SIG-M5 treated with dmso at 0.1 percent for 504 hours (cell line): ENCODE measurements around the gene CREB5.

Source experiments
- DNase-seq: peaks from one replicate; lab custom pipeline; 2025; ENCODE audit not compliant: unreplicated experiment; lab: John Stamatoyannopoulos, UW

CREB5 gene

GRCh38 chr7:28509251-28510025 is 97.1 kb downstream of the CREB5 start:
- DNase-seq = no peak

DNA sequence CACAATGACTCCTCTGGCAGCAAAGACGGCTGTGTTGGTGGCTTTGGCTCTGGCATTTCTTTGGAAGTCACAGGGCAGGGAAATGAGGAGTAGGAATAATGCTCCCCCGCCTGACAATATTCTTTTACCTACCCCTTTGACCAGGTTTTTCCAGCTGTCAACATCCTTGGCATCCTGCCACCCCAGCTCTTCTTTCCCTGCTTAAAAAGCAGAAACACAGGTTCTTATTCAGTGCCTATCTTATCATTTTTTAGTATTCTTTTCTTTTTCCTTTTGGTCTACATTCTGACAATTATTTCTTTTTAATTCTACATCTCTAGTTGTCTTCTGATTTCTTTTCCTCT is 97.7 kb downstream of the CREB5 start:
- DNase-seq = no peak

GRCh38 chr7:28512668-28513440 is 100.5 kb downstream of the CREB5 start:
- DNase-seq = no peak

GRCh38 chr7:28516390-28517172 is 104.3 kb downstream of the CREB5 start:
- no peak for DNase-seq

DNA sequence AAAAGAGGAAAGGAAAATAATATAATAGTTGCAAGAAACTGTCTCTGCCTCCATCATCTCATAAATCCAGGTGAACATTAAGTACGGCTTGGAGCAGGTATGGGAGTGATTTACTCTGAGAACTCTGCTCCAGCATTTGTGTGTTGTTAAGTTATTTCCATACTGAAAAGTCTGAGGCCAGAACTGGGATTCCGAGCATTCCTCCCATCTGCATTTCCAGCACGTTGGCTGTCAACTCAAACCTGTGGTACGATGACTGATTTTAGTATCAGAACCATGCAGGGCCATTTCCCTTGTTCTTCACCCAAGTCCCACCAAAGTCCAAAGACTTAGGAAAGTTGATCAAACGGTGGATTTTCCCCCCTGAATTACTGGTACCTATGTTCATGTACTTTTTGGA is 104.9 kb downstream of the CREB5 start:
- DNase-seq = no peak

DNA sequence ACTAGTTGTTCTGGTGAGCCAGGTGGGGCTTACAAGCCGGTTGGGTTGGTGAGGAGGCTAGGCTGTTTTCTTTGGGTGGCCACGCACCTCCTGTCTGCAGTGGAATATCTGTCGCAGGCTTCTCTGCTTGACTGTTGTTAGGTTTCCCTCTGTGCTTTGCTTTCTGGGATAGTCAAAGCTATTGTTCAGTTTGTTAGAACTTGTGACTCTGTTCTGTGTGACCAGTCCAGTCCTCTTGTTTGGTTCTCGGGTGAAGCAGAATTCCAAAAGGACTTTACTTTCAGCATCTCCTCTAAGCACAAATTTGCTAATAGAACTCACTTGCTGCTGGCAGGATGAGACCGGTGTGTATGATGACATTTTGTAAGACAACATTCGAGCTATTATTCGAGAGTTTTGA is 105.3 kb downstream of the CREB5 start:
- no peak for DNase-seq

GRCh38 chr7:28520074-28521015 is 108.0 kb downstream of the CREB5 start:
- no peak for DNase-seq

DNA sequence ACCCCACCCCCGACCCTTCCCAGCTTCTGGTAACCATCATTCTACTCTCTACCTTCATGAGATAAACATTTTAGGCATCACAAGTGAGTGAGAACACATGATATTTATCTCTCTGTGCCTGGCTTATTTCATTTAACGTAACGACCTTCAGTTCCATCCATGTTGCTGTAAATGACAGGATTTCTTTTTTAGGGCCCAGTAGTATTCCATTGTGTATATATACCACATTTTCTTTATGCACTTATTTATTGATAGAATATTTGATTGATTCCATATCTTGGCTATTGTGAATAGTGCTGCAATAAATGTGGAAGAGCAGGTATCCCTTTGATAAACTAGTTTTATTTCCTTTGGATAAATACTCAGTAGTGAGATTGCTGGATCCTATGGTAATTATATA is 112.7 kb downstream of the CREB5 start:
- DNase-seq = no peak

DNA sequence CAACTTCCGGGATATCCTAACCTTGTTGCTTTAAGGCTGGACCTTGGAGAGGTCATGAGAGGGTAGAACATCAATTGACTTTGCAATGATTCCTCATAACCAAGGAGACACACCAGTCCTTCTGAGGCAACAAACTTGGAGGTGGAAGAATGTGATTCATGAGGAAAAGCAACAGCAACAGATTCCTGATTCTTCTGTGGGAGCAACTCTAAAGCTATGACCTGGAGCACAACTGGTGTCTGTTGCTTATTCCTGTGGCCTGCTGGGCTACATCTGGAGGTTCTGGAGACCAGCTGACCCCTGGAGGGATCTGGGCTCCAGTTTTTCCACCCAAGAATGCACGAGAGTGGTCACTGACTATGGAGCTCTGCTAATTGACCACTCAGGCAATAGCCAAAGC is 116.6 kb downstream of the CREB5 start:
- DNase-seq = no peak

DNA sequence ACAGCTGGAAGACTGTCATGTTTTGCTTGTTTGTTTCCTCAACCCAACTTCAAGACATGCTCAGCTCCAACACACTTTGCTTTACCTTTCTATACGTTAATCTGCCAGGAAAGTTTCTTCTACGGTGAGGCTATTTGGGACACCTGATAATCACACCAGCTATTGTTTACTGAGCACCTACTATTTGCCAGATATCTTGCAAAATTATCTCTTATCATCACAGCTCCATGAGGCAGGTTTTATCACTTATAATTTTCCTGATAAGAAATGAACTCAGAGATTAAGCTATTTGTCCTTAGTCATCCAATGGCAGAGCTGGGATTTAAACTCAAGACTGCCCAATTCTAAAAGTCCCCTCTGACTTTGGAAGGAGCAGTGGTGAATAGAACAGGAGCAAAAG is 117.4 kb downstream of the CREB5 start:
- no peak for DNase-seq

GRCh38 chr7:28530175-28530802 is 118.0 kb downstream of the CREB5 start:
- DNase-seq = no peak

DNA sequence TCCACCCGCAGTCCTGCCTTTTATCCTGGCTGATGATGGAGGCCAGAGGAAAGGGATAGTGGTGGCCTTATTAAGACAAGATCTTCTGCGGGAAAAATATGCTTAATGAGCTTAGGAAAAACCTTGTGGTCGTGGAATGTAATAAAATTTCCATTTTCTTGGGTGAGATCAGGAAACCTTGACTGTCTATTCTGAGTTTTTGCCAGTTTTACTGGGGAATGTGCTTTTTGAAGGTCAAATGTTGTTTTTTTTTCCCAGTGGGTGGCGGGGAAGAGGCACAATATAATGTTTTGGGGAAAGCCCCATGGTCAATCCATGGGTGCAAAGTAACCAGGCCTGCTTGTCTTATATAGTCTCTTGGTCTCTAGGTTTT is 118.5 kb downstream of the CREB5 start:
- DNase-seq = no peak

- DNase-seq = no peak
Measured at GRCh38 chr7:28531291-28531690, 119.0 kb downstream of the CREB5 start.

DNA sequence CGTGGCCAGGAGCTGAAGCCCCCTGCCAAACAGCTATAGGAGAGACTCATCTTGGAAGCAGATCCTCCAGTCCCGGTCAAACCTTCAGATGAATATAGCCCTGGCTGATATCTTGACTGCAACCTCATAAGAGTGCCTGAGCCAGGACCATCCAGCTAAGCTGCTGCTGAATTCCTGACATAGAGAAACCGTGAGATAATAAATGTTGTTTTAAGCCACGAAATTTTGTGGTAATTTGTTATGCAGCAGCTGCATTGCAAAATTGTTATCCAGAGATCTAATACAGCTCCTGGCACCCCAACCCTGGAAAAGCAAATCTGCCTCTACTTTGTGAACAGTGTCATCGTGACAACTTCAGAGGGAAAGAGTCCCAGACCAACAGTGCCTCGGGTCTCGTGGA is 119.9 kb downstream of the CREB5 start:
- DNase-seq = no peak

DNA sequence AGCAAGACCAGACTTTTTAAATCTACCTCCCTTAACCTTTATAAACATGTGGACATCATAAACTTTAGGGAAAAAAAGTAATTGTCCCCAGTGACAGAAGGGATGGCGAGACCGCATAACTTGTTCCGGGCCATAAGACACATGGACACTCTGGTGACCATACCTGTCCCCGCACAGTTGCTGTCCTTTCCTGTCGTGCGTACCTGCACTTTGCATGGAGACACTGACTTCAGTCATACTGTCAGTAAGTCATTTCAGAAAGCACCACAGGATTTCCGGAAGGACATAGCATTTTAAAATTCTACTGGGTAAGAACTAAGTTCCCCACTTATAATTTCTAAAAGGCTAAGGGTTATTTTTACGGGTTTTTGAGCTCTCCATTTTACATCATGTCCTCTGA is 120.9 kb downstream of the CREB5 start:
- no peak for DNase-seq

DNA sequence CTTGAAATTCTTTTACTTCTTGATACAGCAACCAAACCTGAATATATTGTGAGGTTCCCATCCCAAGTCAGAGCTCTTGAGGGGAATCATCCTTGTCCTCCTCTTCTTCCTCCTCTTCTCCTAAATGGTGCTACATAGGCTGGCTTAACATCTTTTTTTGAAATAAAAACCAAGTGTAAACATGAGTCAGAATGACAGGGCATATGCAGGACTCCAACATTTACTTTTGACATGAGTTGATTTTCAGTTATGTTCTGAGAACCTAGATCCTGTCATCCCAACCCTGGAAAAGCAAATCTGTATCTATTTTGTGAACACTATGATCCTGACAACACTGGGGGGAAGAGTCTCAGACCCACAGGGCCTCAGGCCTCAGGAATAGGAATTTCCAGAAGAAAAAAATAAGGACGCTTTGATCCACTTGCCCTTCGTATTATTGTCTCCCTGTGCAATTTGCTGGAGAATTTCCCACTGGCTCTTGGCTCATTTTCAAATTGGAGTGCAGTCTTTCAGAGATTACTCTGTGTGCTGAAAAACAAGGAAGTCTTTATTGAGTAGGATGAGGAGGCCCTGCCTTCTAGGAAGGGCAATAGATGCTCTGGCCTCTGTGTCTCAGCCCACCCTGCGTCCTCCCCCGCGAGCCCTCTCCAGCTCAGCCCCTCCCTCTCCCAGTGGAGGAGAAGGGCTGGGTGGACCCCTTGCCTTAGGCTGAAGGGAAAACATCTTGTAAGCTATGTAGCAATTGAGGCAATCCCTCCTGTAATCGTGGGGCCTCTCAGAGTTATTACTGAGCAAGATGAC is 121.6 kb downstream of the CREB5 start:
- DNase-seq = no peak

DNA sequence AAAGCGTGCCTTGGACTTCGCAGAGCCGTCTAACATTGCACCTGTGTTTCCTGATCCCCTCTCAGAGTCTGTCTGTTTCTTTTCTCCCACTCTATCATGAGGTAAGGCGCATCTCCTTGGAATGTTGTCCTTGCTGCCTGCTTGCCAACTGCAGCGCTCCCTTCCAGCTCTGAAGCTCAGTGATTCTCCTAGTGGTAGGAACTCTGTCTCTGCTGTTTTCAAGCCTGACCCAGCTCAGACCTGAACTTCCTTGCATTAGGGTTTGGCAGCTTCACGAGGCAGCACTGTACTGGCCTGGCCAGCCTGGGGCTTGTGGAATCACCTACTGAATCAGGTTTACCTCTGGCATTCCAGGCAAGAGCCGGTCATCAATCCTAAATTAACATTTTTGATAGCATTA is 123.9 kb downstream of the CREB5 start:
- DNase-seq = no peak

DNA sequence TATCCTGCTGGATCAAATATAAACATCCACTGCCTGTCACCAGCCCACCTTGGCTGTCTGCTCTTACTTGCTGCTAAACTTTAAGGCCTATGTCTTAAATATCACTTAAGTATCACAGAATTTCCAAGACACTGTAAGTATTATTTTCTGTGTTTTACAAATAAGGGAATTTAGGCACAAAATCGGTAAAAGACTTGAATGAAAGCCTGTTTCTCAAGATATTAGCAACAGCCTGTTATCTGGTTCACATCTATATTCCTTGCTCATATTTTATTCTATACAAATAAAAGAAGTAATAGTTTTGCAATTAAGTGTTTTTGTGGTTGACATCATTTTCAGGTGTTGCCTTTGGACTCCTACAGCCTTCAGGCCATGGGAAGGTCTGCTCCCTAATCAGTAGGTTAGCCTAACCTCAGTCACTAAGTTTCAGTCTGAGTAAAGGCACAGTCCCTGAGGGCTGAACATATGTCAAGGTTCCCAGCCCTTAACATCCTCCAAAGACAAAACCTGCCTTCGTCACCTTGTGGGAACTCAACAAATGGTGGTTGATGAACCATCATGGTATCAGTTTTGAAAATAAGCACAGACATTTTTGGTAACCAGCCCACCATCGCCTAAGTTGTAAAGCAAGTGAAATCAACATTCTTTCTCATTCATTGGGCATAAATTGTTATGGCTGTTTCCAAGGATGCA is 127.1 kb downstream of the CREB5 start:
- DNase-seq = no peak

DNA sequence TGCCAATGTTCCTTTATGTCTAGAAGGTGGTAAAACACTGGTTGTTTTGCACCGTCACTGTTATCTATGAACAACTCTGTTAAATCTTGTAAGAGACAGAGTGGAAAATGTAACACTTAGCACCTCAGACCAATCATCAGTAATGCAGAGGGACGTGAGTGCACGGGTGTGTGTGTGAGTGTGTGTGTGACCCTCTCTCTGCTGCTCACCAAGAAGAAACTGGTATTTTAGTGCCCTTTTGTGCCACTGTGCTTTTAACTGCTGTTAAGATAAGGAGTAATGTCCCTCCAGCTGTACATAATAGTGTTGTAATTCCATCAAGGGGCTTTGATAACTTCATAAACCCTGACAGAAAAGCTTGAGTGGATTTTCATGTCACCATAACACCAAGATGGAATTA is 130.1 kb downstream of the CREB5 start:
- no peak for DNase-seq
